GM12865 (cell line): ENCODE data around the gene IP6K1.

ENCODE experiments used
- DNase-seq: peaks from one replicate; pipeline ENCODE4 v3.0.0; 2010; ENCODE audit warnings: low read depth
- H3K4me3 ChIP-seq: 2 replicates; pipeline ENCODE4 v1.5.1; 2011; ENCODE audit warnings: mild to moderate bottlenecking, low read depth, low read length, control low read depth
- CTCF ChIP-seq: IDR thresholded peaks from 2 replicates; pipeline ENCODE4 v1.5.1; 2011; ENCODE audit warnings: low read length, control low read depth, low read depth, inconsistent platforms; ENCODE audit not compliant: insufficient read depth; ENCODE audit errors: missing control alignments

IP6K1 gene

GRCh38 chr3:49724586-49724985 is 61.8 kb downstream of the IP6K1 start:
- TF ChIP-seq CTCF, result no peak
- peak overlapping the region; percentile 85 for H3K4me3 ChIP-seq
- peak; percentile 59 for DNase-seq

GRCh38 chr3:49723628-49724551 is 62.5 kb downstream of the IP6K1 start, which contains the start of gene GMPPB:
Gene GMPPB (minus strand): TSS chr3:49723951. CDS start chr3:49723726, 225 bp downstream.
- peak; percentile 99 for DNase-seq
- no peak for TF ChIP-seq CTCF
- peak within 1 kb of the TSS; percentile 87 for H3K4me3 ChIP-seq

GRCh38 chr3:49723296-49723627 is 63.1 kb downstream of the IP6K1 start:
- TF ChIP-seq CTCF, result no peak
- DNase-seq, result peak; percentile 83
- peak overlapping the region; percentile 87 for H3K4me3 ChIP-seq

GRCh38 chr3:49722896-49723295 is 63.4 kb downstream of the IP6K1 start:
- DNase-seq, result no peak
- TF ChIP-seq CTCF, result no peak
- peak overlapping the region; percentile 87 for H3K4me3 ChIP-seq

- H3K4me3 ChIP-seq, result peak overlapping the region; percentile 87
- TF ChIP-seq CTCF, result no peak
- no peak for DNase-seq
These were observed 64.2 kb downstream of the IP6K1 start for GRCh38 chr3:49721896-49722781.

GRCh38 chr3:49721596-49721895 is 64.8 kb downstream of the IP6K1 start:
- H3K4me3 ChIP-seq, result no peak overlapping the region
- DNase-seq, result no peak
- no peak for TF ChIP-seq CTCF
